Activated CD8-positive, alpha-beta memory T cell treated with anti-CD3 and anti-CD28 coated beads for 4 hours (primary cell): ENCODE data around the gene DOCK10.
A peak's percentile ranks its signal among the peaks of the same experiment; 100 is the strongest.
"Not testable (repeated sequence)": the region's sequence is repeated elsewhere in the genome, so short reads cannot be mapped to it uniquely, and the experiment has no call there.

ENCODE experiments used
- DNase-seq, 2 donors: peaks; one replicate each; pipeline ENCODE4 v3.0.0-alpha.2; 2020; ENCODE audit warnings: low read depth in 2 of 2

Gene DOCK10

DNA sequence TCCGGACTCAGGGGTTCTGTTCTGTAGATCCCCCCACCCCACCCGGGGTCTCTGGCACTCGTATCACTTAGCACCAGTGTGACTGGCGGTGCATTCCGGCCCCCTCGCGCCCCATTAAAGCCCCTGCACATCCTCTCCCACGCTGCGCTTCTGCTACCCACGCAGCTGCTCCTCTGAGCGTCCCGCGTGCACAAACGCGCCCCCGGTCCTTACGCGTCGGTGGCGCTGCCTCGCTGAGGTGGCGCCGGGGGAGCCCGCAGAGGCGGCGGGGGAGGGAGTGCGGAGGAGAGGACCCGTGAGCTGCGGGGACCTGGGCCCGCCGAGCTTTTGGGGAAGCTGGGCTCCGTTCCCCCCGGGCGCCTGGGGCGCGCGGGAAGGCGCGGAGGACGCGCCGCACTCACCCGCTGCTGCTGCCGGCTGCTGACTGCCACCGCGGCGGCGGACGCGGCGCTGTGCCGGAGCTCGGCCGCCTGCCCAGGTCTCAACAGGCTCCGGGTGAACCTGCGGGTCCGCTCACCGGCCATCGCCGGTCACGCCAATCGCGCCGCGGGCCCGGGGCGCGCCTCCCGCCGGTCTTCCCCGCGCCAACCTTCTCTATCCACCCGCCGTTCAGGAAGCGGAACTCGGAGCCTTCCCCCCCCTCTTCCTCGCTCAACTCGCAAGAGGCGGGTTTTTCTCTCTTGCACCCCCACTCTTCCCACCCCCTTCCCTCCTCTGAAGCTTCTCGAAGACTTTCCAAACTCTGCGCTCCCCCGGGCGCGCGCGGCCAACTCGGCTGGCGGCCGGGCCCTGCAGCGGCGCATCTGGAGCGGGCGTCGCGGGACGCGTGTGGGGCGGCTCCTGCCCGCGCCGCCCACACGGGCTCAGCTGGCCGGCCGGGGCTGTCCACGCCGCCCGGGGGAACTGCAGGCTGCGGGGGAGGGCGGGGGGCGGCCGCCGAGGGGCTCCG lies at the start of gene DOCK10:
DOCK10 (minus strand) TSS at position 618 of the 949 bp plus-strand sequence; CDS start at position 524, 94 bp downstream.
- peak; percentile 58 to 67 for DNase-seq

DNA sequence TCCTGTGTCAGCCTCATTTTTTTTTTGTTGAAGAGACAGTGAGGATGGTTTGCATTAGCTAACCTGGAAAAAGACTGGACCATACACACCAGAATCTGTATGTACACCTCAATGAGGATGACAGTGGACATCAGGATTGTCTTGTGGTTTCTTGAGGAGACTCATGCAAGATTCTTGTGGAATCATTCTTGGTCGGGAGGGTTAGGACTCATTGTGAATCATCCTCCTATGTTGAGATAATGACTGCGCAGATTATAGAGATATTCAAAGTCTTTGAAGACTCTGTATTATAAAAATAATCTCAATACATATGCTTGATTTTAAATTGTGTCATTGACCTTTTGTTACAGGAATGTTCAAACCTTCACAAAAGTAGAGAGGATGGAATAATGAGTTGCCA lies 49.1 kb upstream of the DOCK10 start:
- DNase-seq = no peak

DNA sequence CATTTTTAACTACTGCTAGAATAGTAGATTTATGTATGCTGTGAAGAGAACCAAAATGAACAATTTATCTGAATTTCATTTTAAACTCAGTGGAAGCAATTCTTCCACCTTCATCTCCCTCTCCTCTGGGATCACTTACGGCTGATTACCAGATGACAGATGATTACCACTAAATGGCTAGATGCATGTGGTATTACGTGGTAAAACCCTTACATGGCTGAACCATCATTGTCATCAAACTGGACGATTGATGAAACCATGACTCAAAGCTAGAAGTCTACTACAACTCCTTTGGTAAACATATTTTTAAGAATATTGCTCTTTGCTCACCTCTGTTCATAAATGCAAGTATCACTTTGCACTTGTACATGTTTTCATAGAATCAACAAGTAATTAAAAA lies 48.5 kb upstream of the DOCK10 start:
- DNase-seq = no peak

DNA sequence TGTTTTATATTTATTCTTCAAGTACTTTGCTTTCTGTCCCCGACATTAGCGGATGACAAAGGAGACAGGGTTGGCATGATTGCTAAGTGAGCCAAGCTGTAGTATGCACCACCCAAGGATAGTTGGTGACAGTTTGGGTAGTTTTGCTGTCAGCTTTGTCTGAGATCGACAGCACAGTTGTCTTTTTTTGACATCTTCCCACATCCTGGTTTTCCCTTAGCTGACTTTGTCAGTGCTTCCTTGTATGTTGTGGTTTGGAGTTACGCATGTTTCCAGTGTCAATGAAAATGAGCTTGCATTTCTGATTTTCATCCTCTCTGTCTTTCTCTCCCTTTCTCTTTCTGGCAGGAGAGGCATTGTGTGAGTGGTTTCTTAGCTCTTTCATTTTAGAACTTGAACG lies 44.6 kb upstream of the DOCK10 start:
- DNase-seq = no peak

DNA sequence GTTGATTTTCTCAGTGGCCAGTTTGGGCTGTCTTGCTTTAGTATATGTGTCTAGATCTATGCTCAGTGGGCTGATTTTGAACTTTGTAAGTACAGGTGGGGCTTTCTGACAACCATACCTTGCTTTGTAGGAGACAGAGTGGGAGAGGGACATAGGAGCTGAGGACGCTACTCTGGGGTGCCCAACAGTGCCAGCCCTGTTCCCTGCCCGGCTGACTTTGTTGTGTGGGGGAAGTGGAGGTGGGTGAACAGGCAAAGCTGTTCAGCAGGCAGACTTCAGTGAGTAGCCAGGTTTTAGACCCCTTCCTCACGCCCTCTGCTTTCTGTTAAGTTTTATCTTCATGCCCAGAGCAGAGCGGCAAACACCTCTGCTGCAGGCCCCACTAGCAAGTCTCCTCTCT lies 44.2 kb upstream of the DOCK10 start:
- no peak for DNase-seq

DNA sequence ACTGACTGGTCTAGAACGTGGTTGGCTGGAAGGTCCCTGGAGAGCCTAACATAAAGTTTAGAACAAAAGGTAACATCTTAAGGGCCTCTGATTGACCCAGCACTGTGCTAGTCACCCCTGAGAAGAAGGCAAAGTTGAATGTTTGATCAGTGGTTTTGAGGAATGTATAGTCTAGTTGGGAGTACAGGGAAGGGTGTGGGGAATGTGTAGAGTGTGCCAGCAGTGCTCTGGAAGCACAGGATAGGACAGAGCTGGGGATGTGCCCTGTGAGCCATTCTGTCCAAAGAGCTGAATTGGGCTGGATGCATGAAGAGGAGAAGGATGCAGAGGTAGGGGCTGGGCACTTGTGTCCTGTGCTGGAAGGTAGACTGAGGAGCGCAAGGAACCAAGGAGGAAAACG lies 41.0 kb upstream of the DOCK10 start:
- no peak for DNase-seq

DNA sequence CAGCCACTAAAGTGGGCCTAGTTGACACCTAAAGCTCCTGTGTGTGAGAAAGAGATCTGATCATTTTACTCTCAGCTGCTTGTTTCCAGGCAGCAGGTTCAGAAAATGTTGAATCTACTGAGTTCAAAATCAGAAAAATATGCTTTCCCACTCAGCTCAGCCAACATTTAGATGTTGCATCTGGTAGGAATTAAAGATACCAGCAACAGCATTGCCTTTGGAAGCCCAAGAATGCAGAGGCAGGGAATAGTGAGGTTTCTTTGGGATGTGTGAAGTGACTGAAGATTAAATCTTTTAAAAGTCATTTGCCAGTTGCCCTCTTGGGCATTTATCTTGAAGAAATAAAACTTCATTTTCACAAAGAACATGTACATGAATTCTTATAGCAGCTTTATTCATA lies 33.9 kb upstream of the DOCK10 start:
- no peak for DNase-seq

DNA sequence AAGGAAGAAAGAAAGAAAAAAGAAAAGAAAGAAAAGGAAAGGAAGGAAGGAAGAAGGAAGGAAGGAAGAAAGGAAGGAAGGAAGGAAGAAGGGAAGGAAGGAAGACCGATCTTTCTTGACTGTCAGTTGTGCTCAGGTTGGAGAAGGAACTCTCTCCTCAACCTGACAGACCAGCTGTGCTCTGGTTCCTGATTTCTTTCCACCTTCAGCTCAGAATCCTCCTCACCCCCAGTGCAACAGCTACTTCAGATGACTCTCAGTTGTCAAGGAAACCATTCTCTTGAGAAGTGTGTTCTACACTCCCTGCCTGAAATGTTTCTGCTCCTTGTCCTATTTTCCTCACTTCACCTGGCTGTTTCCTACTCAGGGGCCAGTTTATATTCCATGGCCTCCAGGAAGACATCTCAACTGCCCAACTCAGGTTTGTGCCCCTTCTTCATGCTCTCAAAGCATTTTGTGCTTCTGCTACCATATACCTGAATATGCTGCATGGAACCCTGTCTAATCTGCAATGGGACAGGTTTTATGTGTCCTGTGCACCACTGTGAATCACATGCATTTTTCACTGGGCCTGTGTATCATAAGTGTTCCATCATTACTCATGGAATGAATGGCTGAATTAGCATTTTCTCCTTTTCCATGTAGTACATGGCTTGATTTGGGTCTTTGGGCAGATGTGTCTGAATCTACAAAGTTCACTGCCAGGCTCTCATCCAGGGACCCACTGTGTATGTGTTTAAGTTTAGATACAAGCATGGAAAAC lies 32.8 kb upstream of the DOCK10 start:
- DNase-seq = no peak

DNA sequence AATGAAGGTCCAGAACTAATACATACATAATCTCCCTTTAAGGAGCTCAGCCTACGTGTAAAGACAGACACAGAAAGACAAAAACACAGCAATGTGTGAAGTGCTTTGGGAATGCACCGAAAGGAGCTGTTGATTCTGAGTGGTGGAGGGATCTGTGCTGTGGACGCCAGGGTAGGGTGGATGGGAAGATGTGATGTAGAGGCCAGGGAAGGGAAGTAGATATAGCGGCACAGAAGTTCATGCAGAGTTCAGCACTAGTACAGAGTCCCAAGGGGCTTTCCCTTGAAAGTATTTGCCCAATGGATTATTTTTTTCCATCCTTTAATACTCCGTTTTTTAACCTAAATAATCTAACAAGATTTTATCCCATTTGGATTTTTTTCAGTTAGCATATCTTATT lies 32.1 kb upstream of the DOCK10 start:
- DNase-seq = no peak

DNA sequence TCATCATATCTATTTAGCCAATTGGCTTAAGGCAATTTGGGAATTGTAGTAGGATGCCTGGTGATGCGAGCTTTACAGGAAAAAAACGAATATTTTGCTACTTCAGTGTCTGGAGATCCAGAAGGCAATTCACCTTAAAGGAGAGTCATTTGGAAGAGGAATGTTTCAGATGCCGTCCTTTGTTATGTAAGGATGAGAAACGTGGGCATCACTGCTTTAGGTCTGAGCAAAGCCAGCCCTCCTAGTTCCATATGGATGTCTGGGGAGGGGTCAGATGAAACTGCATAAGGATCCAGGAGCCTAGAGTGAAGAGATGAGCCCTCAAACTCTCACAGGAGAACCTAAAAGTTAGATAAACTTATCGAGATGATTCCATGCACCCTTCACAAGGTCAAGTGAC lies 30.9 kb upstream of the DOCK10 start:
- no peak for DNase-seq

DNA sequence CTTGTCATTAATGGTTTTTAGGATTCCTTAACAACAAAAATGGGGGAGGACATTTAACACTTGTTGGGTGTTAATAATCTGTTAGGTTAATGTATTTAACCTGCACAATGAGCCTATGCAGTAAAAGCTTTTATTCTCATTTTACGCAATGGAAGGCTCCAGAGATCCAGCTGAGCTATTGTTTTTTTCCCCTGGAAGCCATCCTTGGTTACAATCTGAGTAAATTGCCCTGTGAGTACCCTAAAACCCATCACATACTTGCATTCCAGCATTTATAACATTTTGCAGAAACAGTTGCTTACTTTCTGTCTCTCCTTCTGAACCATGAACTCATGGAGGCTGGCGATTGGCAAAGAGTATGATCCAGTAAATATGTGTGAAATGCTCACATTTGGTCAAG lies 30.2 kb upstream of the DOCK10 start:
- DNase-seq = no peak

DNA sequence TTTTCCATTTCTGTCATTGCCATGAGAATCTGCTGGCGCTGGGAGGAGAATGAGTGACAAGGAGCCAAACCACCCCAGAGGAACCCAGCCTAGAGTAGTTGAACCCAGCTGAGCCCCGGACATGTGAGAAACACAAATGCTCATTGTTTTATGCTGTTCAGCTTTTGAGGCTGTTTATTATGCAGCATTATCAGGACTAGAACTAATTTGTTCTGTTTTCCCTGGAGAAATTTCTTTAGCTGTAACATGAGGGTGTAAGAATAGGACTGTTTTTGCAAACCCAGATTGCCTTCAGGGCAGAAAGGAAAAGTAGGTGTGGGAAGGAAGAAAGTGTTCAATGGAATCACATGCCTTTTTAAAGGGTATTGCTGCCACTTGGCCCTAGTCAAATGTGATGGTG lies 28.5 kb upstream of the DOCK10 start:
- no peak for DNase-seq

DNA sequence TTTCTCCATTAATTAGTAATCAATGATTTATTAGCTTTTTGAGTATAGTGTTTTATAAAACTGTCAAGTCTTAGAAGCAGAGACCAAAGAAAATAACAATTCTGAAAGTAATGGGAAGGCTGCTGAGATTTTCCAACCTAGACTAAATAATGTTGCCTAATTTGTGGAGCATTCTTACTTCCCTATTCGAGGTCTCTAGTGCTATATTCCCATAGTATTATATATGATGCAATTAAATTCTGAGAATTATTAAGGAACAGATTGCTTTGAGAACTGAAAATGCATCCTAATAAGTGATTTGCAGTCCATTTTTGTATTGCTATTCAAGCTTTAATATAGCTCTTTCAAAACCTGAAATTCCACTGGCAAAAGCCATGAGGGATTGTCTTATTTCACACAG lies 27.7 kb upstream of the DOCK10 start:
- no peak for DNase-seq

DNA sequence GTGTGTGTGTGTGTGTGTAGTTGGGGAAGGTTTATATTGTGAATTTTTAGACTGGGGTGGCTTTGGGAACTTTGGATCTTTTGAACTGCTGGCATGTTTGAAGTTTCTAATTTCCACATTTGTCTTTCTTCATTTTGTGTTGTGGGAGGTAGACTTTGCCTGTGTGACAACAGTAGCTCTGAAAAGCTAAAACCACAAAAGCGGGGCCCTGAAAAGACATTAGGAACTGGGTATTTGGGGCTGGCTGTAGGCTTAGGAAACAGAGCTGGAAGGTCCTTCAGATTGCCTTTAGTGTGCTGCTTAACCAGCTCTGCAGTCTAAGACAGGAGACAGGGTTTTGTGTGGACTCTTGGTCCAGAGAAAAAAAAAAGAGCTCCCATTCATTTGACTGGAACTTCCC lies 27.2 kb upstream of the DOCK10 start:
- no peak for DNase-seq

DNA sequence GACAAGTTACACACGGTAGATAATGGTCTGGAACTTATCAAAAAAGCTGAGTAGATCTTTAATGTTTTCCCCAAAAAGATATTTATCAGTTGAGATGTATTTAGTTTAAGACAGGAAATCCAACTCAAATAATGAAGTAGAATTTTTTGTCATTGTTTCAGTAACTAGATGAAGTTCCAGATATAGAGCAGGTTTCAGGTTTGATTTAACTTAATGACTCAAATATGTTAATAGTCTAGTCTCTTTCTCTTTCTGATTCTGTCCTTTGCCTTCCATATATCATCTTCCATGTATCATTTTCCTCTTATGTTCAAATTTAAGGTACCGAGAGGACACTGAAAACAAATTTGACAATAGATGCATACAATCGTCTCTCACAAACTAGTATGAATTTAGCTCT lies 23.6 kb upstream of the DOCK10 start:
- DNase-seq = no peak

DNA sequence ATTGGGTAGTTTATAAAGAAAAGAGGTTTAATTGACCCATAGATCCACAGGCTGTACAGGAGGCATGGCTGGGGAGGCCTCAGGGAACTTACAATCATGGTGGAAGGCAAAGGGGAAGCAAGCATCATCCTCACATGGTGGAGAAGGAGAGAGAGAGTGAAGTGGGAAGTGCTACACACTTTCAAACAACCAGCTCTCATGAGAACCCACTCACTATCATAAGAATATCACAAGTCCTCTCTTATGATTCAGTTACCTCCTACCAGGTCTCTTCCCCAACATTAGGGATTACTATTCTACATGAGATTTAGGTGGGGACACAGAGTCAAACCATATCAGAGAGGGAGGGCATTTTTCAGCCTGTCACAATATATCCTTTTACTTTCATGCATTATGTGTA lies 22.7 kb upstream of the DOCK10 start:
- DNase-seq = no peak

DNA sequence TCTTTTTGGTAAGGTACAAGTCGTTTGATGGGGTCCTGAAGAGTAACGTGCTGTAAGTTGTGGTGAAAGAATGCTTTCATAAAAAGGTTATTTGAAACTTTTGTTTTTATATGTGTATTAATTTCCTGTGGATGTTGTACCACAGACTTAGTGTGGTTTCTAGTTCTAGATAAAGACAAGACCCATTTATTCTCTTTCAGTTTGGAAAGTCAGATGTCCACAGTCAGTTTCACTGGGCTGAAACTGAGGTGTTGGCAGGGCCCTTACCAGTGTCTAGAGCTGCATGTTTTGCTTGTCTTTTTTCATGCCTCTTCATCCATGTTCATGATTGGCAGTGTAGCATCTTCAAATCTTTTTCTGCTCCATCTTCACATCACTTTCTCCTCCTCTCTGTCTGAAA lies 22.1 kb upstream of the DOCK10 start:
- no peak for DNase-seq

DNA sequence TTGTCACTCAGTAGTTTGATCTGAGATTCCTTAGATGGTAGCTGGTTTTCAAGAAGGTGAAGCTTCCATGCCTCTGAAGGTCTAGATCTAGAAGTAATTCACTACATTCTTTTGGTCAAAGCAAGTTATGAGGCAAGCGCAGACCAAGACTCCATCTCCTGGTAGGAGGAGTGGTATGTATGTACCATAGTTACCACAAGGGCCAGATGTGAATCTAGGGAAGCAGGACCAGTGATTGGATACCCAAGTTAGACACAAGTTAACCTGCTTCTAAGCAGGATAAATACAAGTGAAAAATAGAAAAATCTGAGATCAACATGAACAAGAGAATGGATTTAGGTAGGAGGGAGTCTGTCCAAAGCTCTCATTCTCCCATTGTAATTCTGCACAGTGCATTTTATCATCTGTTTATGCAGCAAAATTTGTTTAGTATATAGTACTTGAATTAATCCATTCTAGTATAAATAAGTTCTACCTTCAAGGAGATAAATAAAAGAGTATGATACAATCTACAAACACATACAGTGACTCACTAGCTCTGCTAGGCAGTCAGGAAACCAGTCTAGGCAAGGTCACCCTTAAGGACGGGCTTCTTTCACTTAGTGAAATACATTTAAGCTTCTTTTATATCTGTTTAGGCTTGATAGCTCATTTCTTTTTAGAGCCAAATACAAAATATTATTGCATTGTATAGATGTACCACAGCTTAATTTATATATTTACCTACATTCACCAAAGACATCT lies 14.2 kb upstream of the DOCK10 start:
- DNase-seq = no peak

DNA sequence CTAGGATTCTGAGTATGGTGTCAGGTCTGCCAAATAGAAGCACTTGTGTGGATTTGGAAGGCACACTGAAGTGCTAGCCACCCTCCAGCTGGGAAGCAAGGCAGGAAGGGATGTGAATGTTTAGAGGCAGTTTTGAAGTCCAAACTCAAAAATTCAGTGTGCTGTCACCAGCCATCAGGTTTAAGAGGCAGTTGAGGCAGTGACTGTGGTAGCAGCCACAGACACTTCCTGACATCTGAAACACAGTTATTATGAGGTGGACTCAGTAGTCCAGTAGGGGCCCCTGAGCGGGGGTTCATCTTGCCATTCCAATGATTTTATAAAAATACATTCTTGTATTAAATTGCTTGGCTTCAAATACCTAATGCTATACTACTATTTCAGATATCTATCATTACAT lies 13.4 kb upstream of the DOCK10 start:
- no peak for DNase-seq

DNA sequence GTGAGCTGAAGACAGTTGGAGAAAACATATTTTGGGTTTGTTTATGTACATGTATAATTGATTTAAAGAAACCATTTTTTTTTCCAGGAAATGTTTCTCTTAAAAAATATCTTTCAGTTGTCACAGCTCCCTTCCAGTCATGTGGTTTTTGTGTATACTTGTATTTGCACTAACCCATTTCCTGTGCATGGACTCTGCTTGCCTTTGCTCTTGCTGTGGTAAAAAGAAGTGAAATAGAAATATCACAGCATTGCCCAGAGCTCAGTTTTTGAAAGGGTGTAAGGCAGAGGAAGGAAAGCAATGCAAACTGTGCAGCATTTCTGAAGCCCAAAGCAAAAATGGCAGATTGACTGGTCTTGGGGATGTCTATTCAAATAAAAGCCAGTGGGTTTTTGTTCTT lies 10.4 kb upstream of the DOCK10 start:
- DNase-seq = no peak

DNA sequence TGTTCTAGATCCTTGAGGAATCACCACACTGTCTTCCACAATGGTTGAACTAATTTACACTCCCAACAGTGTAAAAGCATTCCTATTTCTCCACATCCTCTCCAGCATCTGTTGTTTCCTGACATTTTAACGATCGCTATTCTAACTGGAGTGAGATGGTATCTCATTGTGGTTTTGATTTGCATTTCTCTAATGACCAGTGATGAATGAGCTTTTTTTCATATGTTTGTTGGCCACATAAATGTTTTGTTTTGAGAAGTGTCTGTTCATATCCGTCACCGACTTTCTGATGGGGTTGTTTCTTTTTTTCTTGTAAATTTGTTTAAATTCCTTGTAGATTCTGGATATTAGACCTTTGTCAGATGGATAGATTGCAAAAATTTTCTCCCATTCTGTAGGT lies 5.2 kb upstream of the DOCK10 start:
- DNase-seq = not testable (repeated sequence)

DNA sequence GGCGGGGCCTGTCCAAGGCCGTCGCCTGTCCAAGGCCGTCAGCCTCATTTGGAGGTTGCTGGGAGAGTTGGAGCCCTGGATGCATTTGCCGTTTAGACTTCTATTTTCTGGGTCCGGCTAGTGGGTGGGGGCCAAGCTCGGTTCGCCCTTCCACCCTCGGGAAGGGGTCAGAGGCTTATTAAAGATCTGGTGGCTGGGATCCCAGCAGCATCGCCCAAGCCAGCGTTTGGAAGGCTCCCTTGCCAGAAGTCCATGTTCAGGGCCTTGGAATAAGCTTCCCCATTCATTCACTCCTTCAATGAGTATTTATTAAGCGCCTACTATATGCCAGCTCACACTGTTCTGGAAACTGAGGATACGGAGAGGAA lies 516 bp upstream of the DOCK10 start:
- DNase-seq = no peak
